ENCODE results near the gene CD79A. TPM values are rescaled to one million over a fixed set of nuclear protein-coding genes. Genes with fewer than 3 reads are reported as not detected.
A peak's percentile ranks its signal among the peaks of the same experiment; 100 is the strongest.

Gene CD79A
- polyA plus RNA-seq, 2 donors, result 0.31 to 0.57 TPM

- peaks cover 0 to 10% of the 10 kb centered on the region in 2 donors for H3K4me1 ChIP-seq (ENCODE audit: control insufficient read depth in 2 of 2, insufficient read depth in 2 of 2, low read length in 1 of 2)
- peak within 1 kb of the TSS; percentile 90 to 91 for H3K27ac ChIP-seq (ENCODE audit: low read depth in 2 of 2, low read length in 1 of 2)
- peak within 1 kb of the TSS; percentile 78 to 88 for H3K4me3 ChIP-seq (ENCODE audit: low read depth in 1 of 2, low read length in 2 of 2)
- H3K27me3 ChIP-seq (ENCODE audit: control insufficient read depth in 1 of 2, insufficient read depth in 2 of 2, low read length in 2 of 2), result no peaks in the 10 kb centered on the region
- no peaks in the 10 kb centered on the region for H3K36me3 ChIP-seq (ENCODE audit: control insufficient read depth in 2 of 2, insufficient read depth in 2 of 2, low read length in 1 of 2)
- no peaks in the 10 kb centered on the region for H3K9me3 ChIP-seq (ENCODE audit: control insufficient read depth in 2 of 2, insufficient read depth in 1 of 2, low read depth in 1 of 2, low read length in 1 of 2)
- WGBS, 2 donors, result 1 to 3% methylated on average over 52 to 80 of the region's 80 CpGs
These were observed 5.7 kb downstream of the CD79A start, which contains the start of gene ARHGEF1 for GRCh38 chr19:41882568-41883462. TSS of gene ARHGEF1 (plus strand) at chr19:41883184. CDS start at chr19:41888083, 4,899 bp downstream.

GRCh38 chr19:41883463-41883820, 6.4 kb downstream of the CD79A start:
- H3K27ac ChIP-seq (ENCODE audit: low read depth in 2 of 2, low read length in 1 of 2), result peak overlapping the region; percentile 90 to 91
- peak overlapping the region; percentile 78 to 88 for H3K4me3 ChIP-seq (ENCODE audit: low read depth in 1 of 2, low read length in 2 of 2)
- no peaks in the 10 kb centered on the region for H3K27me3 ChIP-seq (ENCODE audit: control insufficient read depth in 1 of 2, insufficient read depth in 2 of 2, low read length in 2 of 2)
- H3K4me1 ChIP-seq (ENCODE audit: control insufficient read depth in 2 of 2, insufficient read depth in 2 of 2, low read length in 1 of 2), result peaks cover 0 to 8% of the 10 kb centered on the region in 2 donors
- H3K9me3 ChIP-seq (ENCODE audit: control insufficient read depth in 2 of 2, insufficient read depth in 1 of 2, low read depth in 1 of 2, low read length in 1 of 2), result no peaks in the 10 kb centered on the region
- peaks cover 0 to 4% of the 10 kb centered on the region in 2 donors for H3K36me3 ChIP-seq (ENCODE audit: control insufficient read depth in 2 of 2, insufficient read depth in 2 of 2, low read length in 1 of 2)
- WGBS, 2 donors, result 0 to 1% methylated on average over 23 of the region's 23 CpGs

GRCh38 chr19:41883821-41884733, 7.0 kb downstream of the CD79A start:
- Histone ChIP-seq H3K4me1 (ENCODE audit: control insufficient read depth in 2 of 2, insufficient read depth in 2 of 2, low read length in 1 of 2) (peaks cover 0 to 8% of the 10 kb centered on the region in 2 donors), H3K27me3 (ENCODE audit: control insufficient read depth in 1 of 2, insufficient read depth in 2 of 2, low read length in 2 of 2) (no peaks in the 10 kb centered on the region), H3K4me3 (ENCODE audit: low read depth in 1 of 2, low read length in 2 of 2) (peak overlapping the region; percentile 78 to 88), H3K27ac (ENCODE audit: low read depth in 2 of 2, low read length in 1 of 2) (peak overlapping the region; percentile 90 to 91), H3K36me3 (ENCODE audit: control insufficient read depth in 2 of 2, insufficient read depth in 2 of 2, low read length in 1 of 2) (peaks cover 0 to 9% of the 10 kb centered on the region in 2 donors), H3K9me3 (ENCODE audit: control insufficient read depth in 2 of 2, insufficient read depth in 1 of 2, low read depth in 1 of 2, low read length in 1 of 2) (no peaks in the 10 kb centered on the region)
- 1% methylated on average over 50 to 66 of the region's 66 CpGs for WGBS, 2 donors

- Histone ChIP-seq H3K27me3 (ENCODE audit: control insufficient read depth in 1 of 2, insufficient read depth in 2 of 2, low read length in 2 of 2) (no peaks in the 10 kb centered on the region), H3K9me3 (ENCODE audit: control insufficient read depth in 2 of 2, insufficient read depth in 1 of 2, low read depth in 1 of 2, low read length in 1 of 2) (no peaks in the 10 kb centered on the region), H3K4me1 (ENCODE audit: control insufficient read depth in 2 of 2, insufficient read depth in 2 of 2, low read length in 1 of 2) (peaks cover 0 to 8% of the 10 kb centered on the region in 2 donors), H3K27ac (ENCODE audit: low read depth in 2 of 2, low read length in 1 of 2) (peak overlapping the region; percentile 63 to 80), H3K4me3 (ENCODE audit: low read depth in 1 of 2, low read length in 2 of 2) (peak overlapping the region; percentile 1 to 7), H3K36me3 (ENCODE audit: control insufficient read depth in 2 of 2, insufficient read depth in 2 of 2, low read length in 1 of 2) (peaks cover 1 to 20% of the 10 kb centered on the region in 2 donors)
- 51 to 54% methylated on average over 13 of the region's 13 CpGs for WGBS, 2 donors
These were observed 10.0 kb downstream of the CD79A start for GRCh38 chr19:41886761-41887710.

GRCh38 chr19:41887711-41888382, 10.8 kb downstream of the CD79A start:
- 38 to 56% methylated on average over 17 of the region's 17 CpGs for WGBS, 2 donors
- H3K36me3 ChIP-seq (ENCODE audit: control insufficient read depth in 2 of 2, insufficient read depth in 2 of 2, low read length in 1 of 2), result peaks cover 6 to 27% of the 10 kb centered on the region in 2 donors
- peak overlapping the region in 1 of 2 donors; percentile 26 for H3K4me3 ChIP-seq (ENCODE audit: low read depth in 1 of 2, low read length in 2 of 2)
- peak overlapping the region; percentile 63 to 80 for H3K27ac ChIP-seq (ENCODE audit: low read depth in 2 of 2, low read length in 1 of 2)
- no peaks in the 10 kb centered on the region for H3K27me3 ChIP-seq (ENCODE audit: control insufficient read depth in 1 of 2, insufficient read depth in 2 of 2, low read length in 2 of 2)
- H3K9me3 ChIP-seq (ENCODE audit: control insufficient read depth in 2 of 2, insufficient read depth in 1 of 2, low read depth in 1 of 2, low read length in 1 of 2), result no peaks in the 10 kb centered on the region
- H3K4me1 ChIP-seq (ENCODE audit: control insufficient read depth in 2 of 2, insufficient read depth in 2 of 2, low read length in 1 of 2), result peaks cover 0 to 3% of the 10 kb centered on the region in 2 donors

- no peak overlapping the region for H3K4me3 ChIP-seq (ENCODE audit: low read depth in 1 of 2, low read length in 2 of 2)
- H3K36me3 ChIP-seq (ENCODE audit: control insufficient read depth in 2 of 2, insufficient read depth in 2 of 2, low read length in 1 of 2), result peaks cover 6 to 27% of the 10 kb centered on the region in 2 donors
- H3K27ac ChIP-seq (ENCODE audit: low read depth in 2 of 2, low read length in 1 of 2), result no peak overlapping the region
- WGBS, 2 donors, result 73 to 84% methylated on average over 12 of the region's 12 CpGs
- H3K9me3 ChIP-seq (ENCODE audit: control insufficient read depth in 2 of 2, insufficient read depth in 1 of 2, low read depth in 1 of 2, low read length in 1 of 2), result no peaks in the 10 kb centered on the region
- H3K4me1 ChIP-seq (ENCODE audit: control insufficient read depth in 2 of 2, insufficient read depth in 2 of 2, low read length in 1 of 2), result peaks cover 0 to 3% of the 10 kb centered on the region in 2 donors
- H3K27me3 ChIP-seq (ENCODE audit: control insufficient read depth in 1 of 2, insufficient read depth in 2 of 2, low read length in 2 of 2), result no peaks in the 10 kb centered on the region
These were observed 11.8 kb downstream of the CD79A start for GRCh38 chr19:41888926-41889325.

GRCh38 chr19:41889896-41890295, 12.8 kb downstream of the CD79A start:
- 89 to 92% methylated on average over 8 of the region's 8 CpGs for WGBS, 2 donors

GRCh38 chr19:41890936-41891335, 13.9 kb downstream of the CD79A start:
- no peaks in the 10 kb centered on the region for H3K27me3 ChIP-seq (ENCODE audit: control insufficient read depth in 1 of 2, insufficient read depth in 2 of 2, low read length in 2 of 2)
- no peak overlapping the region for H3K4me3 ChIP-seq (ENCODE audit: low read depth in 1 of 2, low read length in 2 of 2)
- H3K4me1 ChIP-seq (ENCODE audit: control insufficient read depth in 2 of 2, insufficient read depth in 2 of 2, low read length in 1 of 2), result no peaks in the 10 kb centered on the region
- H3K36me3 ChIP-seq (ENCODE audit: control insufficient read depth in 2 of 2, insufficient read depth in 2 of 2, low read length in 1 of 2), result peaks cover 14 to 45% of the 10 kb centered on the region in 2 donors
- H3K27ac ChIP-seq (ENCODE audit: low read depth in 2 of 2, low read length in 1 of 2), result no peak overlapping the region
- WGBS, 2 donors, result 94% methylated on average over 4 of the region's 4 CpGs
- no peaks in the 10 kb centered on the region for H3K9me3 ChIP-seq (ENCODE audit: control insufficient read depth in 2 of 2, insufficient read depth in 1 of 2, low read depth in 1 of 2, low read length in 1 of 2)

More at GRCh38 chr19:41889896-41890295, 12.8 kb downstream of the CD79A start:
- H3K36me3 ChIP-seq (ENCODE audit: control insufficient read depth in 2 of 2, insufficient read depth in 2 of 2, low read length in 1 of 2), result peaks cover 12 to 35% of the 10 kb centered on the region in 2 donors
- peaks cover 0 to 3% of the 10 kb centered on the region in 2 donors for H3K4me1 ChIP-seq (ENCODE audit: control insufficient read depth in 2 of 2, insufficient read depth in 2 of 2, low read length in 1 of 2)
- H3K9me3 ChIP-seq (ENCODE audit: control insufficient read depth in 2 of 2, insufficient read depth in 1 of 2, low read depth in 1 of 2, low read length in 1 of 2), result no peaks in the 10 kb centered on the region
- H3K27me3 ChIP-seq (ENCODE audit: control insufficient read depth in 1 of 2, insufficient read depth in 2 of 2, low read length in 2 of 2), result no peaks in the 10 kb centered on the region
- H3K4me3 ChIP-seq (ENCODE audit: low read depth in 1 of 2, low read length in 2 of 2), result no peak overlapping the region
- H3K27ac ChIP-seq (ENCODE audit: low read depth in 2 of 2, low read length in 1 of 2), result no peak overlapping the region
